ENCODE results near the gene MRPL40. TPM values are rescaled to one million over a fixed set of nuclear protein-coding genes. Genes with fewer than 3 reads are reported as not detected.
"Not testable (repeated sequence)": the region's sequence is repeated elsewhere in the genome, so short reads cannot be mapped to it uniquely, and the experiment has no call there.

The MRPL40 gene
- total and polyA plus RNA-seq, 2 experiments from 2014 or later = 25.9 to 57.6 TPM

GRCh38 chr22:19434401-19434800 is 2.1 kb downstream of the MRPL40 start:
- Histone ChIP-seq H3K27me3 (no peaks in the 10 kb centered on the region), H3K36me3 (replicated peaks; ENCODE audit: insufficient read depth, low read depth) (no peaks in the 10 kb centered on the region), H3K4me1 (ENCODE audit: insufficient read depth) (peaks cover 14% of the 10 kb centered on the region), H3K4me2 (no peak overlapping the region), H4K20me1 (ENCODE audit: insufficient read depth, poor library complexity, severe bottlenecking) (peaks cover 3% of the 10 kb centered on the region), H3K4me3 (no peak overlapping the region), H3K9me3 (ENCODE audit: low read depth) (no peaks in the 10 kb centered on the region), H3K79me2 (peaks cover 39% of the 10 kb centered on the region), H3K27ac (no peak overlapping the region), H2AFZ (no peak overlapping the region), H3K9me2 (replicated peaks; ENCODE audit: insufficient read depth) (no peaks in the 10 kb centered on the region)
- DNase-seq (ENCODE audit: low spot score) = no peak
- WGBS (ENCODE audit: low lambda C conversion rate, missing lambda C conversion rate) = 96% methylated on average over 7 of the region's 7 CpGs
- no peak for TF ChIP-seq CTCF (IDR thresholded peaks at IDR 0.05; ENCODE audit: poor library complexity)
- TF ChIP-seq EZH2phosphoT487 (IDR thresholded peaks at IDR 0.05; ENCODE audit: low read depth, severe bottlenecking, unreplicated experiment) = no peak
- no peak for TF ChIP-seq EZH2 (IDR thresholded peaks at IDR 0.05; ENCODE audit: borderline replicate concordance)

GRCh38 chr22:19434829-19435580 is 2.7 kb downstream of the MRPL40 start:
- H3K27ac ChIP-seq = no peak overlapping the region
- H3K9me2 ChIP-seq (replicated peaks; ENCODE audit: insufficient read depth) = no peaks in the 10 kb centered on the region
- peaks cover 8% of the 10 kb centered on the region for H3K4me1 ChIP-seq (ENCODE audit: insufficient read depth)
- H3K4me3 ChIP-seq = no peak overlapping the region
- H3K4me2 ChIP-seq = no peak overlapping the region
- H3K9me3 ChIP-seq (ENCODE audit: low read depth) = no peaks in the 10 kb centered on the region
- no peaks in the 10 kb centered on the region for H3K27me3 ChIP-seq
- H3K36me3 ChIP-seq (replicated peaks; ENCODE audit: insufficient read depth, low read depth) = no peaks in the 10 kb centered on the region
- H2AFZ ChIP-seq = no peak overlapping the region
- peaks cover 39% of the 10 kb centered on the region for H3K79me2 ChIP-seq
- no peaks in the 10 kb centered on the region for H4K20me1 ChIP-seq (ENCODE audit: insufficient read depth, poor library complexity, severe bottlenecking)
- WGBS (ENCODE audit: low lambda C conversion rate, missing lambda C conversion rate) = 98% methylated on average over 2 of the region's 2 CpGs
- TF ChIP-seq EZH2phosphoT487 (IDR thresholded peaks at IDR 0.05; ENCODE audit: low read depth, severe bottlenecking, unreplicated experiment) (no peak), EZH2 (IDR thresholded peaks at IDR 0.05; ENCODE audit: borderline replicate concordance) (no peak), CTCF (IDR thresholded peaks at IDR 0.05; ENCODE audit: poor library complexity) (no peak)
- no peak for DNase-seq (ENCODE audit: low spot score)

DNA sequence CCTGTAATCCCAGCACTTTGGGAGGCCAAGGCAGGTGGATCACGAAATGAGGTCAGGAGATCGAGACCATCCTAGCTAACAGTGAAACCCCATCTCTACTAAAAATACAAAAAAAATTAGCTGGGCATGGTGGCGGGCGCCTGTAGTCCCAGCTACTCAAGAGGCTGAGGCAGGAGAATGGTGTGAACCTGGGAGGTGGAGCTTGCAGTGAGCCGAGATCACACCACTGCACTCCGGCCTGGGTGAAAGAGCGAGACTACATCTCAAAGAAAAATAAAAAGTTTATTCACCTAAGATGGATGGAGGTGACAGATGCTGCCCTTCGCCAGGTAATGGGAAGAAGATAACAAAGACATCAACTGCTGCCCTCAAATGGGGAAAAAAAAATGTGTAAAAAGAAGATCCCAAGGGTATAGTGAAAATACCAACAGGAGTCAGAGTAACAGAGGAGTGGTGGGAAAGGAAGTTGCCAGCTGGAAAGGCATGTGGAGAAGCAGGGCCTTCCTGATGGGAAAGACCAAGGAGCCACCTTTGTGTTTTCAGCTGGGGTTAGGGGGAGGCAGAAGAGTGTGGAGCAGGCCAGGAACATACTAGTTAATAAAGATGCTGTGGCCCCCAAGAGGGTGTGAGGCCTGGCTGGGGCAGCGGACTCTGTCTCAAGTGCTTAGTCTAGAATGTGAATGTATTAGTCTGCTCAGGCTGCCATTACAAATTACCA is 4.3 kb downstream of the MRPL40 start:
- not testable (repeated sequence) for H3K9me3 ChIP-seq (ENCODE audit: low read depth); H3K36me3 ChIP-seq (replicated peaks; ENCODE audit: insufficient read depth, low read depth); H4K20me1 ChIP-seq (ENCODE audit: insufficient read depth, poor library complexity, severe bottlenecking); H3K27me3 ChIP-seq; H3K4me2 ChIP-seq; H2AFZ ChIP-seq; H3K27ac ChIP-seq; H3K4me3 ChIP-seq; DNase-seq (ENCODE audit: low spot score); H3K4me1 ChIP-seq (ENCODE audit: insufficient read depth); H3K9me2 ChIP-seq (replicated peaks; ENCODE audit: insufficient read depth)
- H3K79me2 ChIP-seq = peaks cover 43% of the 10 kb centered on the region
- WGBS (ENCODE audit: low lambda C conversion rate, missing lambda C conversion rate) = 94% methylated on average over 9 of the region's 9 CpGs

DNA sequence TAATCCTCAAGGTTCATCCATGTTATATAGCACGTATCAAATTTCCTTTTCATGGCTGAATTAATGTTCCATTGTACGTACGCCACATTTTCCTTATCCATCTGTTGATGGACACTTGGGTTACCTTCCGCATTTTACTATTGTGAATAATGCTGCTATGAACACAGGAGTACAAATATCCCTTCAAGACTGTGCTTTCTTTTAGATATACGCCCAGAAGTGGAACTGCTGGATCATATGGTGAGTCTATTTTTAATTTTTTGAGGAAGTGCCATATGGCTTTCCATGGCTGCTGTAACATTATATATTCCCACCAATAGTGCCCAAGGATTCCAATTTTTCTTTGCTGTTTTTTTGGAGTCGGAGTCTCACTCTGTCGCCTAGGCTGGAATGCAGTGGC is 6.0 kb downstream of the MRPL40 start:
- TF ChIP-seq EZH2phosphoT487 (IDR thresholded peaks at IDR 0.05; ENCODE audit: low read depth, severe bottlenecking, unreplicated experiment) = no peak
- TF ChIP-seq EZH2 (IDR thresholded peaks at IDR 0.05; ENCODE audit: borderline replicate concordance) = no peak
- H3K9me2 ChIP-seq (replicated peaks; ENCODE audit: insufficient read depth) = no peaks in the 10 kb centered on the region
- no peaks in the 10 kb centered on the region for H3K36me3 ChIP-seq (replicated peaks; ENCODE audit: insufficient read depth, low read depth)
- no peak overlapping the region for H3K4me3 ChIP-seq
- H3K79me2 ChIP-seq = peaks cover 54% of the 10 kb centered on the region
- H3K4me1 ChIP-seq (ENCODE audit: insufficient read depth) = no peaks in the 10 kb centered on the region
- no peak overlapping the region for H3K4me2 ChIP-seq
- 97% methylated on average over 7 of the region's 7 CpGs for WGBS (ENCODE audit: low lambda C conversion rate, missing lambda C conversion rate)
- no peaks in the 10 kb centered on the region for H3K27me3 ChIP-seq
- H4K20me1 ChIP-seq (ENCODE audit: insufficient read depth, poor library complexity, severe bottlenecking) = peaks cover 5% of the 10 kb centered on the region
- DNase-seq (ENCODE audit: low spot score) = no peak
- no peak overlapping the region for H3K27ac ChIP-seq
- H3K9me3 ChIP-seq (ENCODE audit: low read depth) = no peaks in the 10 kb centered on the region
- no peak overlapping the region for H2AFZ ChIP-seq
